Stimulated activated CD8-positive, alpha-beta memory T cell treated with anti-CD3 and anti-CD28 coated beads, Interleukin-4, amount 100 ng/mL, for 24 hours (primary cell): ENCODE measurements around the gene LAMA3.

ENCODE experiments used
- DNase-seq: peaks from one replicate; pipeline ENCODE4 v3.0.0-alpha.2; 2020; ENCODE audit warnings: low read depth

The LAMA3 gene

GRCh38 chr18:24000613-24001490 lies 311.6 kb downstream of the LAMA3 start:
- no peak for DNase-seq

- DNase-seq, result no peak
Measured at GRCh38 chr18:24002479-24002878, 313.2 kb downstream of the LAMA3 start.

- no peak for DNase-seq
Measured at GRCh38 chr18:24003288-24003687, 314.0 kb downstream of the LAMA3 start.

- no peak for DNase-seq
Measured at GRCh38 chr18:24003903-24004640, 314.8 kb downstream of the LAMA3 start.
